Measurements from ENCODE around the gene FAM50B.
A peak's percentile ranks its signal among the peaks of the same experiment; 100 is the strongest.

FAM50B gene

DNA sequence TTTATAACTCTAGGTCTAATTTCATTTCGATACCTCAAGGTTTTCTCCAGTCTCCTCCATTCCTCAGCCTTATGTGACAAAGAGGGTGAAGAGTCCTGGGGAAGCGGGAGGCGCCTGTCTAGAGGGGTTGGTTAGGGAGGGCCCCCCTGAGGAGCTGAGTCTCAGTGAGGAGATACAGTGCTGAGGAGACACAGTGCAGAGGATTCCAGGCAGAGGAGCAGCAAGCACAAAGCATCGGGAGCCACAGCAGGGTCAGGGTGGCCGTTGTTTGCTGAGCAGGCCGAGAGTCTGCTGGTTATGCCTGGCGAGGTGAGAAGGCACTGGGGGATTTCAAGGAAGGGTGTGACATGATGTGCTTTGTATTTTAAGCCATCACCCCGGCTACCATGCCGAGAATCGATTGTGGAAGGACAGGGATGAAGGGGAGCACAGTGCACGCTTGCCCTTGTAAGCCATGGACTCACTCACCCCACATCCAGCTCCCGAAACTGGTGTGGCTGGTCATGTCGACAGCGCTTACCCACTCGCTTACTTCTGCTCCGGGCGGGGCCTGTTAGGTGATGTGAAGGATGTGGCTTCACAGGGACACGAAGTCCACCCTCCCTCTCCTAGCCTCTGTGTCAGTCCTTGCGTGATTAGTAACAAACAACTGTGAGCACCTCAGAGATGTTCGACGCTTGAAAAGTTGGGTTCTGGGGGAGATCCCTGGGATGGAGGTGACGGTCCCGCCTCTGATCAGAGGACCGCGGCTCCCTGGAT lies 30.2 kb downstream of the FAM50B start:
- no peak overlapping the region for H2BK5ac ChIP-seq (ENCODE audit: low read depth, low read length, poor library complexity)
- no peaks in the 10 kb centered on the region for H3K36me3 ChIP-seq (ENCODE audit: control insufficient read depth in 1 of 2, insufficient read depth in 2 of 2, low read length in 2 of 2)
- no peak overlapping the region for H3K4me2 ChIP-seq (ENCODE audit: low read length)
- H3K79me2 ChIP-seq (ENCODE audit: control insufficient read depth, insufficient read depth, low read length, poor library complexity): no peaks in the 10 kb centered on the region
- H3K79me1 ChIP-seq (ENCODE audit: low read length): peaks cover 1% of the 10 kb centered on the region
- H2AFZ ChIP-seq (ENCODE audit: insufficient read depth, low read length, poor library complexity): no peak overlapping the region
- no peak overlapping the region for H3K18ac ChIP-seq (ENCODE audit: low read length)
- peaks cover 0 to 3% of the 10 kb centered on the region in 2 experiments for H3K4me1 ChIP-seq (ENCODE audit: control insufficient read depth in 1 of 2, insufficient read depth in 2 of 2, low read length in 2 of 2)
- no peak overlapping the region for H3K14ac ChIP-seq (ENCODE audit: low read length)
- no peak for DNase-seq
- peaks cover 5% of the 10 kb centered on the region for H3K9me3 ChIP-seq (ENCODE audit: insufficient read depth, low read depth, low read length)
- WGBS (ENCODE audit: extremely low coverage, insufficient coverage, insufficient read length): no CpG with 5 or more reads among the region's 25 CpGs
- H3K23ac ChIP-seq (ENCODE audit: low read length): no peak overlapping the region
- no peak overlapping the region for H2AK5ac ChIP-seq (ENCODE audit: low read length)
- no peak overlapping the region for H2BK120ac ChIP-seq (ENCODE audit: insufficient read depth, low read length, poor library complexity)
- no peak overlapping the region for H4K91ac ChIP-seq (ENCODE audit: low read depth, low read length)
- H4K12ac ChIP-seq (ENCODE audit: low read depth, low read length): no peak overlapping the region
- H3K27ac ChIP-seq (ENCODE audit: low read depth, low read length): no peak overlapping the region
- H3K4me3 ChIP-seq (ENCODE audit: low read depth, low read length): no peak overlapping the region
- no peak overlapping the region for H3K4ac ChIP-seq (ENCODE audit: low read depth, low read length)
- no peak overlapping the region for H3K9ac ChIP-seq (ENCODE audit: low read length)
- H3K27me3 ChIP-seq (ENCODE audit: insufficient read depth, low read length): no peaks in the 10 kb centered on the region
- no peak overlapping the region for H2BK12ac ChIP-seq (ENCODE audit: low read length)
- H4K8ac ChIP-seq (ENCODE audit: low read depth, low read length): no peak overlapping the region

- peaks cover 0 to 3% of the 10 kb centered on the region in 2 experiments for H3K4me1 ChIP-seq (ENCODE audit: control insufficient read depth in 1 of 2, insufficient read depth in 2 of 2, low read length in 2 of 2)
Measured at GRCh38 chr6:3881711-3882421, 32.7 kb downstream of the FAM50B start.

DNA sequence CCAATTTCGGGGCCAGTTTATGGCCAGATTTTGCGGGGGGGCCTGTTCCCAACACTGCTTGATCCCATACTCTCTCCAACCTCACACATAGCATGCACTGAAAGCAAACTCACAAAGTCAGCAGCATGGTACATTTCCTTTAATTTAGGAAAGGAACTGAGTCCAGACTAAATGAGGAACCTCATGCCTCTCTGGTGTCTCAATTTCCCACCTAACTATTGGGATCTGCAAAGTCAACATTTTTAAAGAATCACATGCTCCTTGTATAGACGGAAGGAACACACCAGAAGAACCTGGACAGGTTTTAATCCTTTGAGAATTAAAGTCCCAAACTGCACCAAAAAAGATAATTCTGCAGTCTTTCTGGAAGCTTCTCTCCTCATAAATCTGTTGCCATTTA lies 33.3 kb downstream of the FAM50B start:
- H3K79me1 ChIP-seq (ENCODE audit: low read length): peaks cover 1% of the 10 kb centered on the region
- no CpG with 5 or more reads among the region's 3 CpGs for WGBS (ENCODE audit: extremely low coverage, insufficient coverage, insufficient read length)

More at GRCh38 chr6:3881711-3882421, 32.7 kb downstream of the FAM50B start:
- Histone ChIP-seq H2BK5ac (ENCODE audit: low read depth, low read length, poor library complexity) (no peak overlapping the region), H2AK5ac (ENCODE audit: low read length) (no peak overlapping the region), H2BK120ac (ENCODE audit: insufficient read depth, low read length, poor library complexity) (no peak overlapping the region), H3K9ac (ENCODE audit: low read length) (no peak overlapping the region), H3K4ac (ENCODE audit: low read depth, low read length) (no peak overlapping the region), H2BK12ac (ENCODE audit: low read length) (no peak overlapping the region), H3K27ac (ENCODE audit: low read depth, low read length) (no peak overlapping the region), H3K79me2 (ENCODE audit: control insufficient read depth, insufficient read depth, low read length, poor library complexity) (no peaks in the 10 kb centered on the region), H3K9me3 (ENCODE audit: insufficient read depth, low read depth, low read length) (peaks cover 5% of the 10 kb centered on the region), H3K23ac (ENCODE audit: low read length) (no peak overlapping the region), H3K36me3 (ENCODE audit: control insufficient read depth in 1 of 2, insufficient read depth in 2 of 2, low read length in 2 of 2) (no peaks in the 10 kb centered on the region), H3K4me2 (ENCODE audit: low read length) (no peak overlapping the region), H4K91ac (ENCODE audit: low read depth, low read length) (no peak overlapping the region), H3K18ac (ENCODE audit: low read length) (no peak overlapping the region), H2AFZ (ENCODE audit: insufficient read depth, low read length, poor library complexity) (no peak overlapping the region), H3K79me1 (ENCODE audit: low read length) (peaks cover 1% of the 10 kb centered on the region), H3K27me3 (ENCODE audit: insufficient read depth, low read length) (no peaks in the 10 kb centered on the region), H4K12ac (ENCODE audit: low read depth, low read length) (no peak overlapping the region), H3K4me3 (ENCODE audit: low read depth, low read length) (no peak overlapping the region), H3K14ac (ENCODE audit: low read length) (no peak overlapping the region), H4K8ac (ENCODE audit: low read depth, low read length) (no peak overlapping the region)
- no CpG with 5 or more reads among the region's 13 CpGs for WGBS (ENCODE audit: extremely low coverage, insufficient coverage, insufficient read length)
- no peak for DNase-seq

DNA sequence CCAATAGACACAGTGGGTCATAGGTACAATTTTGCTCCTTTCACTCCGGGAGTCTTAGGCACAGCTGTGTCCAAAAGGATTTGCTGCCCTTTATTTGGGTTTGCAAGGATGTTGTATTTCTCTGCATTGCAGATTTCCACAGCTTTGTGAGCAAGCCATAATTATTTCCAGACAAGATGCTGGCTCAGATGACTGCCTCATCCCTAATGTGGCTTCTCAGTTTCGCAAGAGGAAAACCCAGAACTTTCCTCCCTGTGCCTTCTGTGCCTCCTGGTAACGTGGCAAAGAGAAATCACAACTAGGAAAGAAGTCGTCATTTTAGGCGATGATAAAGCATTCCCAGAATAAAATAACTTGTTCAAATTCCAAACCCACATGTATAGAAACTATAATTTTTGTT lies 33.7 kb downstream of the FAM50B start:
- no CpG with 5 or more reads among the region's 5 CpGs for WGBS (ENCODE audit: extremely low coverage, insufficient coverage, insufficient read length)
- Histone ChIP-seq H3K4me1 (ENCODE audit: control insufficient read depth in 1 of 2, insufficient read depth in 2 of 2, low read length in 2 of 2) (peaks cover 0 to 3% of the 10 kb centered on the region in 2 experiments), H4K12ac (ENCODE audit: low read depth, low read length) (no peak overlapping the region), H3K4me2 (ENCODE audit: low read length) (no peak overlapping the region), H3K9me3 (ENCODE audit: insufficient read depth, low read depth, low read length) (peaks cover 5% of the 10 kb centered on the region), H3K36me3 (ENCODE audit: control insufficient read depth in 1 of 2, insufficient read depth in 2 of 2, low read length in 2 of 2) (no peaks in the 10 kb centered on the region), H3K23ac (ENCODE audit: low read length) (no peak overlapping the region), H3K79me1 (ENCODE audit: low read length) (peaks cover 1% of the 10 kb centered on the region), H3K9ac (ENCODE audit: low read length) (no peak overlapping the region), H3K4me3 (ENCODE audit: low read depth, low read length) (no peak overlapping the region), H3K4ac (ENCODE audit: low read depth, low read length) (no peak overlapping the region), H2BK5ac (ENCODE audit: low read depth, low read length, poor library complexity) (no peak overlapping the region), H4K91ac (ENCODE audit: low read depth, low read length) (no peak overlapping the region), H3K14ac (ENCODE audit: low read length) (no peak overlapping the region), H3K18ac (ENCODE audit: low read length) (no peak overlapping the region), H4K8ac (ENCODE audit: low read depth, low read length) (no peak overlapping the region), H2AK5ac (ENCODE audit: low read length) (no peak overlapping the region), H3K79me2 (ENCODE audit: control insufficient read depth, insufficient read depth, low read length, poor library complexity) (no peaks in the 10 kb centered on the region), H2BK12ac (ENCODE audit: low read length) (no peak overlapping the region), H3K27me3 (ENCODE audit: insufficient read depth, low read length) (no peaks in the 10 kb centered on the region), H2BK120ac (ENCODE audit: insufficient read depth, low read length, poor library complexity) (no peak overlapping the region), H3K27ac (ENCODE audit: low read depth, low read length) (no peak overlapping the region), H2AFZ (ENCODE audit: insufficient read depth, low read length, poor library complexity) (no peak overlapping the region)
- DNase-seq: peak; percentile 45 to 76

More for the DNA sequence above, 33.3 kb downstream of the FAM50B start:
- H4K8ac ChIP-seq (ENCODE audit: low read depth, low read length): no peak overlapping the region
- H3K18ac ChIP-seq (ENCODE audit: low read length): no peak overlapping the region
- no peaks in the 10 kb centered on the region for H3K27me3 ChIP-seq (ENCODE audit: insufficient read depth, low read length)
- no peak overlapping the region for H3K9ac ChIP-seq (ENCODE audit: low read length)
- H3K4me1 ChIP-seq (ENCODE audit: control insufficient read depth in 1 of 2, insufficient read depth in 2 of 2, low read length in 2 of 2): peaks cover 0 to 3% of the 10 kb centered on the region in 2 experiments
- no peak overlapping the region for H3K4me3 ChIP-seq (ENCODE audit: low read depth, low read length)
- H2BK120ac ChIP-seq (ENCODE audit: insufficient read depth, low read length, poor library complexity): no peak overlapping the region
- H3K4me2 ChIP-seq (ENCODE audit: low read length): no peak overlapping the region
- no peak overlapping the region for H2BK5ac ChIP-seq (ENCODE audit: low read depth, low read length, poor library complexity)
- no peak overlapping the region for H4K12ac ChIP-seq (ENCODE audit: low read depth, low read length)
- H3K27ac ChIP-seq (ENCODE audit: low read depth, low read length): no peak overlapping the region
- no peak overlapping the region for H3K14ac ChIP-seq (ENCODE audit: low read length)
- peaks cover 5% of the 10 kb centered on the region for H3K9me3 ChIP-seq (ENCODE audit: insufficient read depth, low read depth, low read length)
- no peak overlapping the region for H3K23ac ChIP-seq (ENCODE audit: low read length)
- no peak overlapping the region for H2BK12ac ChIP-seq (ENCODE audit: low read length)
- no peaks in the 10 kb centered on the region for H3K79me2 ChIP-seq (ENCODE audit: control insufficient read depth, insufficient read depth, low read length, poor library complexity)
- H2AK5ac ChIP-seq (ENCODE audit: low read length): no peak overlapping the region
- no peak for DNase-seq
- no peak overlapping the region for H2AFZ ChIP-seq (ENCODE audit: insufficient read depth, low read length, poor library complexity)
- no peaks in the 10 kb centered on the region for H3K36me3 ChIP-seq (ENCODE audit: control insufficient read depth in 1 of 2, insufficient read depth in 2 of 2, low read length in 2 of 2)
- no peak overlapping the region for H4K91ac ChIP-seq (ENCODE audit: low read depth, low read length)
- no peak overlapping the region for H3K4ac ChIP-seq (ENCODE audit: low read depth, low read length)

Measured in trophoblast cell (in vitro differentiated cells and primary cell).